Measurements from ENCODE around the gene KCNJ1. TPM values are rescaled to one million over a fixed set of nuclear protein-coding genes. Genes with fewer than 3 reads are reported as not detected.

KCNJ1 gene
- polyA plus RNA-seq, 1 of the 3 experiments (the other 2 are of a cell fraction), result not detected

DNA sequence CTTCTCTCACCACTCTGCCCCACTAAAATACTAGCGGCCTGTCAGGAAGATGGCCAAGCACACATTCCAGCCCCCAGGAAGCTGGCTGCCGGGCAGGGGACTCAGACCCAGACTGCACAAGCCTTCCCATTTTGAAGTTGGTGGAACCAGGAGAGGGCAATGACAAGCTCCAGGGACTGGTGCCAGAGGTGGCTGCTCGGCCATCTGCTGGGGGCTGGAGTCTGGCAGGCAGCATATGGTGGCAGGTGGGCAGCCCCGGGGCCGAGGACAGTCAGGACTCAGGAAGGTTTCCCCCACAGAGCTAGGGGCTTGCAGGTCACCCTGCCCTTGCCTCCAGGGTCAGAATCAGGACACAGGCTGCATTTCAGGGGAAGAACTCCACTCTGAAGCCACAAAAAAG is 46.7 kb upstream of the KCNJ1 start:
- 75% methylated on average over 2 of the region's 5 CpGs for WGBS (ENCODE audit: low lambda C conversion rate)
- Histone ChIP-seq H3K9me2 (no peaks in the 10 kb centered on the region), H3K79me2 (ENCODE audit: insufficient read depth) (no peaks in the 10 kb centered on the region), H4K20me1 (ENCODE audit: insufficient read depth) (no peaks in the 10 kb centered on the region), H3K9me3 (no peaks in the 10 kb centered on the region), H3K27ac (ENCODE audit: low read depth in 2 of 2, low read length in 1 of 2) (no peak overlapping the region), H3K4me2 (no peak overlapping the region), H3K36me3 (replicated peaks in 1 of 2; ENCODE audit: control insufficient read depth in 1 of 2, insufficient read depth in 2 of 2, low read length in 1 of 2) (no peaks in the 10 kb centered on the region), H3F3A (replicated peaks; ENCODE audit: insufficient read depth) (no peaks in the 10 kb centered on the region), H3K4me3 (ENCODE audit: low read depth in 2 of 2, low read length in 1 of 2) (no peak overlapping the region), H3K9ac (no peak overlapping the region), H3K27me3 (ENCODE audit: insufficient read depth) (no peaks in the 10 kb centered on the region; the same call in 1 of the 2 replicates), H3K4me1 (ENCODE audit: control insufficient read depth in 1 of 2, insufficient read depth in 2 of 2, low read depth in 1 of 2, low read length in 1 of 2) (peaks cover 0 to 10% of the 10 kb centered on the region in 2 experiments; a peak in 1 of 4 replicates), H2AFZ (ENCODE audit: low read depth) (no peak overlapping the region)
- POLR2A ChIA-PET, result no interaction called here
- TF ChIP-seq GABPA (IDR thresholded peaks at IDR 0.05; ENCODE audit: low read depth) (no peak), EZH2phosphoT487 (IDR thresholded peaks at IDR 0.05; ENCODE audit: borderline replicate concordance, low read depth) (no peak), CHD2 (IDR thresholded peaks at IDR 0.05; ENCODE audit: low read length, partially characterized antibody) (no peak)
- TF ChIP-seq, protein P1, sequence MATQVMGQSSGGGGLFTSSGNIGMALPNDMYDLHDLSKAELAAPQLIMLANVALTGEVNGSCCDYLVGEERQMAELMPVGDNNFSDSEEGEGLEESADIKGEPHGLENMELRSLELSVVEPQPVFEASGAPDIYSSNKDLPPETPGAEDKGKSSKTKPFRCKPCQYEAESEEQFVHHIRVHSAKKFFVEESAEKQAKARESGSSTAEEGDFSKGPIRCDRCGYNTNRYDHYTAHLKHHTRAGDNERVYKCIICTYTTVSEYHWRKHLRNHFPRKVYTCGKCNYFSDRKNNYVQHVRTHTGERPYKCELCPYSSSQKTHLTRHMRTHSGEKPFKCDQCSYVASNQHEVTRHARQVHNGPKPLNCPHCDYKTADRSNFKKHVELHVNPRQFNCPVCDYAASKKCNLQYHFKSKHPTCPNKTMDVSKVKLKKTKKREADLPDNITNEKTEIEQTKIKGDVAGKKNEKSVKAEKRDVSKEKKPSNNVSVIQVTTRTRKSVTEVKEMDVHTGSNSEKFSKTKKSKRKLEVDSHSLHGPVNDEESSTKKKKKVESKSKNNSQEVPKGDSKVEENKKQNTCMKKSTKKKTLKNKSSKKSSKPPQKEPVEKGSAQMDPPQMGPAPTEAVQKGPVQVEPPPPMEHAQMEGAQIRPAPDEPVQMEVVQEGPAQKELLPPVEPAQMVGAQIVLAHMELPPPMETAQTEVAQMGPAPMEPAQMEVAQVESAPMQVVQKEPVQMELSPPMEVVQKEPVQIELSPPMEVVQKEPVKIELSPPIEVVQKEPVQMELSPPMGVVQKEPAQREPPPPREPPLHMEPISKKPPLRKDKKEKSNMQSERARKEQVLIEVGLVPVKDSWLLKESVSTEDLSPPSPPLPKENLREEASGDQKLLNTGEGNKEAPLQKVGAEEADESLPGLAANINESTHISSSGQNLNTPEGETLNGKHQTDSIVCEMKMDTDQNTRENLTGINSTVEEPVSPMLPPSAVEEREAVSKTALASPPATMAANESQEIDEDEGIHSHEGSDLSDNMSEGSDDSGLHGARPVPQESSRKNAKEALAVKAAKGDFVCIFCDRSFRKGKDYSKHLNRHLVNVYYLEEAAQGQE (IDR thresholded peaks at IDR 0.05; ENCODE audit: low read depth, low read length), result no peak
- TF ChIP-seq, protein P2, sequence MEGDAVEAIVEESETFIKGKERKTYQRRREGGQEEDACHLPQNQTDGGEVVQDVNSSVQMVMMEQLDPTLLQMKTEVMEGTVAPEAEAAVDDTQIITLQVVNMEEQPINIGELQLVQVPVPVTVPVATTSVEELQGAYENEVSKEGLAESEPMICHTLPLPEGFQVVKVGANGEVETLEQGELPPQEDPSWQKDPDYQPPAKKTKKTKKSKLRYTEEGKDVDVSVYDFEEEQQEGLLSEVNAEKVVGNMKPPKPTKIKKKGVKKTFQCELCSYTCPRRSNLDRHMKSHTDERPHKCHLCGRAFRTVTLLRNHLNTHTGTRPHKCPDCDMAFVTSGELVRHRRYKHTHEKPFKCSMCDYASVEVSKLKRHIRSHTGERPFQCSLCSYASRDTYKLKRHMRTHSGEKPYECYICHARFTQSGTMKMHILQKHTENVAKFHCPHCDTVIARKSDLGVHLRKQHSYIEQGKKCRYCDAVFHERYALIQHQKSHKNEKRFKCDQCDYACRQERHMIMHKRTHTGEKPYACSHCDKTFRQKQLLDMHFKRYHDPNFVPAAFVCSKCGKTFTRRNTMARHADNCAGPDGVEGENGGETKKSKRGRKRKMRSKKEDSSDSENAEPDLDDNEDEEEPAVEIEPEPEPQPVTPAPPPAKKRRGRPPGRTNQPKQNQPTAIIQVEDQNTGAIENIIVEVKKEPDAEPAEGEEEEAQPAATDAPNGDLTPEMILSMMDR (IDR thresholded peaks at IDR 0.05), result no peak
- CTCF ChIA-PET, result interaction anchor here (1.6 to 13.6 kb wide), 3 partner anchors 24 to 43 kb away, joined by 7 to 201 read pairs (median 8); partner anchors contain the start of gene KCNJ5
- no peak for DNase-seq

DNA sequence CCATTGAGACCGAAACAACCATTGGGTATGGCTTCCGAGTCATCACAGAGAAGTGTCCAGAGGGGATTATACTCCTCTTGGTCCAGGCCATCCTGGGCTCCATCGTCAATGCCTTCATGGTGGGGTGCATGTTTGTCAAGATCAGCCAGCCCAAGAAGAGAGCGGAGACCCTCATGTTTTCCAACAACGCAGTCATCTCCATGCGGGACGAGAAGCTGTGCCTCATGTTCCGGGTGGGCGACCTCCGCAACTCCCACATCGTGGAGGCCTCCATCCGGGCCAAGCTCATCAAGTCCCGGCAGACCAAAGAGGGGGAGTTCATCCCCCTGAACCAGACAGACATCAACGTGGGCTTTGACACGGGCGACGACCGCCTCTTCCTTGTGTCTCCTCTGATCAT is 44.6 kb upstream of the KCNJ1 start:
- no peaks in the 10 kb centered on the region for H3K9me2 ChIP-seq
- DNase-seq, result no peak
- no peaks in the 10 kb centered on the region for H3K79me2 ChIP-seq (ENCODE audit: insufficient read depth)
- ChIA-PET POLR2A (no interaction called here), CTCF (interaction anchor here (10.5 to 13.6 kb wide), 2 partner anchors 22 to 45 kb away, joined by 89 to 201 read pairs; partner anchors contain the start of gene KCNJ5)
- H4K20me1 ChIP-seq (ENCODE audit: insufficient read depth), result no peaks in the 10 kb centered on the region
- H3K4me3 ChIP-seq (ENCODE audit: low read depth in 2 of 2, low read length in 1 of 2), result no peak overlapping the region
- H3K9me3 ChIP-seq, result no peaks in the 10 kb centered on the region
- H3K9ac ChIP-seq, result no peak overlapping the region
- H3K4me1 ChIP-seq (ENCODE audit: control insufficient read depth in 1 of 2, insufficient read depth in 2 of 2, low read depth in 1 of 2, low read length in 1 of 2), result peaks cover 5 to 18% of the 10 kb centered on the region in 2 experiments; a peak in 2 of 4 replicates
- no peak overlapping the region for H2AFZ ChIP-seq (ENCODE audit: low read depth)
- no peak overlapping the region for H3K27ac ChIP-seq (ENCODE audit: low read depth in 2 of 2, low read length in 1 of 2)
- no peak overlapping the region for H3K4me2 ChIP-seq
- no peaks in the 10 kb centered on the region for H3F3A ChIP-seq (replicated peaks; ENCODE audit: insufficient read depth)
- WGBS (ENCODE audit: low lambda C conversion rate), result 94% methylated on average over 8 of the region's 18 CpGs
- H3K36me3 ChIP-seq (replicated peaks in 1 of 2; ENCODE audit: control insufficient read depth in 1 of 2, insufficient read depth in 2 of 2, low read length in 1 of 2), result no peaks in the 10 kb centered on the region
- no peaks in the 10 kb centered on the region; the same call in 1 of the 2 replicates for H3K27me3 ChIP-seq (ENCODE audit: insufficient read depth)
- TF ChIP-seq CHD2 (IDR thresholded peaks at IDR 0.05; ENCODE audit: low read length, partially characterized antibody), result no peak
- no peak for TF ChIP-seq NFIC (IDR thresholded peaks at IDR 0.05; ENCODE audit: borderline replicate concordance)
- TF ChIP-seq NRF1 (IDR thresholded peaks at IDR 0.05; ENCODE audit: low read depth, low read length), result no peak
- TF ChIP-seq MXI1 (IDR thresholded peaks at IDR 0.05; ENCODE audit: low read depth, low read length), result no peak
- TF ChIP-seq, protein P3, sequence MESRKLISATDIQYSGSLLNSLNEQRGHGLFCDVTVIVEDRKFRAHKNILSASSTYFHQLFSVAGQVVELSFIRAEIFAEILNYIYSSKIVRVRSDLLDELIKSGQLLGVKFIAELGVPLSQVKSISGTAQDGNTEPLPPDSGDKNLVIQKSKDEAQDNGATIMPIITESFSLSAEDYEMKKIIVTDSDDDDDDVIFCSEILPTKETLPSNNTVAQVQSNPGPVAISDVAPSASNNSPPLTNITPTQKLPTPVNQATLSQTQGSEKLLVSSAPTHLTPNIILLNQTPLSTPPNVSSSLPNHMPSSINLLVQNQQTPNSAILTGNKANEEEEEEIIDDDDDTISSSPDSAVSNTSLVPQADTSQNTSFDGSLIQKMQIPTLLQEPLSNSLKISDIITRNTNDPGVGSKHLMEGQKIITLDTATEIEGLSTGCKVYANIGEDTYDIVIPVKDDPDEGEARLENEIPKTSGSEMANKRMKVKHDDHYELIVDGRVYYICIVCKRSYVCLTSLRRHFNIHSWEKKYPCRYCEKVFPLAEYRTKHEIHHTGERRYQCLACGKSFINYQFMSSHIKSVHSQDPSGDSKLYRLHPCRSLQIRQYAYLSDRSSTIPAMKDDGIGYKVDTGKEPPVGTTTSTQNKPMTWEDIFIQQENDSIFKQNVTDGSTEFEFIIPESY (IDR thresholded peaks at IDR 0.05; ENCODE audit: borderline replicate concordance, low read depth), result no peak
- no peak for TF ChIP-seq GABPA (IDR thresholded peaks at IDR 0.05; ENCODE audit: low read depth)
- TF ChIP-seq, protein P1 (IDR thresholded peaks at IDR 0.05; ENCODE audit: low read depth, low read length), result no peak
- TF ChIP-seq MEF2A (IDR thresholded peaks at IDR 0.05; ENCODE audit: borderline replicate concordance, low read depth), result no peak
- TF ChIP-seq, protein P4, sequence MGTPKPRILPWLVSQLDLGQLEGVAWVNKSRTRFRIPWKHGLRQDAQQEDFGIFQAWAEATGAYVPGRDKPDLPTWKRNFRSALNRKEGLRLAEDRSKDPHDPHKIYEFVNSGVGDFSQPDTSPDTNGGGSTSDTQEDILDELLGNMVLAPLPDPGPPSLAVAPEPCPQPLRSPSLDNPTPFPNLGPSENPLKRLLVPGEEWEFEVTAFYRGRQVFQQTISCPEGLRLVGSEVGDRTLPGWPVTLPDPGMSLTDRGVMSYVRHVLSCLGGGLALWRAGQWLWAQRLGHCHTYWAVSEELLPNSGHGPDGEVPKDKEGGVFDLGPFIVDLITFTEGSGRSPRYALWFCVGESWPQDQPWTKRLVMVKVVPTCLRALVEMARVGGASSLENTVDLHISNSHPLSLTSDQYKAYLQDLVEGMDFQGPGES (IDR thresholded peaks at IDR 0.05; ENCODE audit: low read depth, low read length), result no peak
